AG10803 (cell line): ENCODE data around the gene COMMD6.
A peak's percentile ranks its signal among the peaks of the same experiment; 100 is the strongest.

Experiments used
- DNase-seq: peaks from one replicate; pipeline ENCODE4 v3.0.0; 2010; ENCODE audit warnings: low read depth
- H3K4me3 ChIP-seq: 2 replicates; pipeline ENCODE4 v1.5.1; 2011; ENCODE audit warnings: mild to moderate bottlenecking, low read length, control low read depth
- TF ChIP-seq, protein P1 (sequence below): conservative IDR thresholded peaks from 2 replicates; pipeline ENCODE4 v1.5.1; 2011; ENCODE audit warnings: mild to moderate bottlenecking, low read length, control low read depth, inconsistent platforms

The COMMD6 gene

GRCh38 chr13:75492389-75492788, 45.3 kb downstream of the COMMD6 start:
- peak; percentile 69 for DNase-seq
- no peak overlapping the region for H3K4me3 ChIP-seq
- TF ChIP-seq, protein P1, sequence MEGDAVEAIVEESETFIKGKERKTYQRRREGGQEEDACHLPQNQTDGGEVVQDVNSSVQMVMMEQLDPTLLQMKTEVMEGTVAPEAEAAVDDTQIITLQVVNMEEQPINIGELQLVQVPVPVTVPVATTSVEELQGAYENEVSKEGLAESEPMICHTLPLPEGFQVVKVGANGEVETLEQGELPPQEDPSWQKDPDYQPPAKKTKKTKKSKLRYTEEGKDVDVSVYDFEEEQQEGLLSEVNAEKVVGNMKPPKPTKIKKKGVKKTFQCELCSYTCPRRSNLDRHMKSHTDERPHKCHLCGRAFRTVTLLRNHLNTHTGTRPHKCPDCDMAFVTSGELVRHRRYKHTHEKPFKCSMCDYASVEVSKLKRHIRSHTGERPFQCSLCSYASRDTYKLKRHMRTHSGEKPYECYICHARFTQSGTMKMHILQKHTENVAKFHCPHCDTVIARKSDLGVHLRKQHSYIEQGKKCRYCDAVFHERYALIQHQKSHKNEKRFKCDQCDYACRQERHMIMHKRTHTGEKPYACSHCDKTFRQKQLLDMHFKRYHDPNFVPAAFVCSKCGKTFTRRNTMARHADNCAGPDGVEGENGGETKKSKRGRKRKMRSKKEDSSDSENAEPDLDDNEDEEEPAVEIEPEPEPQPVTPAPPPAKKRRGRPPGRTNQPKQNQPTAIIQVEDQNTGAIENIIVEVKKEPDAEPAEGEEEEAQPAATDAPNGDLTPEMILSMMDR: no peak

GRCh38 chr13:75491376-75491775, 46.3 kb downstream of the COMMD6 start:
- no peak overlapping the region for H3K4me3 ChIP-seq
- DNase-seq: no peak
- TF ChIP-seq, protein P1: no peak

DNA sequence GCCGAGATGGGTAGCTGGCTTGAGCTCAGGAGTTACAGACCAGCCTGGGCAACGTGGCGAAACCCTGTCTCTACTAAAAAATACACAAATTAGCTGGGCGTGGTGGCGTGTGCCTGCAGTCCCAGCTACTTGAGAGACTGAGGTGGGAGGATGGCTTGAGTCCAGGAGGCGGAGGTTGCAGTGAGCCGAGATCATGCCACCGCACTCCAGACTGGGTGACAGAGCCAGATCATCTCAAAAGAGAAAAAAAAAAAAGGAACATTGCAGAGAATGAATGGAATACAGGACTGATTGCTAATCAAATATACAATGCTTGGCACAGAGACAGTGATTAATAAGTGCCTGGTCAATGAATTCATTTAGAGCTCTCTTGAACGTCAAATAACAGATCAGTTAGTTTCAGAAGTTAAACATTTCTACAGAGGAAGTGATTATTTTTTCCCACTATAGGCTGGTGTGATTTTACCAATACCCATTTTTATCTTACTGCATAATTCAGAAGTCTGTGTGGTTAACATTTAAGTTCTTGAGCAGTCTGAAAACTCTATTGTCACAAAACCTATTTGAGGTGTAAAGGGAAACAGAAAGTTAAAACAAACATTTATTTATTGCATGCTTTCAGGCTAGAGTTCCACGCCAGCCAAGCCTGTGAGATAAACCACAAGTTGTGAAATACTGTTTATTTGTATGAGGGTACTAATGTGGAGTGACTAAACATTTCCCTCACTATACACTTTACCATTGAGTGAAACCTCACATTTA, 48.0 kb downstream of the COMMD6 start:
- TF ChIP-seq, protein P1: no peak
- no peak overlapping the region for H3K4me3 ChIP-seq
- peak; percentile 82 for DNase-seq

- no peak overlapping the region for H3K4me3 ChIP-seq
- no peak for DNase-seq
- TF ChIP-seq, protein P1: no peak
These were observed 51.2 kb downstream of the COMMD6 start for GRCh38 chr13:75486146-75487062.

GRCh38 chr13:75485286-75486062, 52.2 kb downstream of the COMMD6 start:
- H3K4me3 ChIP-seq: no peak overlapping the region
- peak; percentile 44 for DNase-seq
- TF ChIP-seq, protein P1: no peak

- peak overlapping the region; percentile 77 for H3K4me3 ChIP-seq
- no peak for DNase-seq
- TF ChIP-seq, protein P1: no peak
These were observed 54.9 kb downstream of the COMMD6 start for GRCh38 chr13:75482820-75483079.
